GM18499 (cell line): ENCODE results near the gene NUCB1.
"Not testable (repeated sequence)": the region's sequence is repeated elsewhere in the genome, so short reads cannot be mapped to it uniquely, and the experiment has no call there.

Experiments used
- ATAC-seq: cut with Tn5 transposase; IDR thresholded peaks from one replicate; pipeline ENCODE4 v1.9.1; 2021; ENCODE audit warnings: moderate number of reproducible peaks; ENCODE audit not compliant: insufficient read depth, unreplicated experiment

NUCB1 gene

DNA sequence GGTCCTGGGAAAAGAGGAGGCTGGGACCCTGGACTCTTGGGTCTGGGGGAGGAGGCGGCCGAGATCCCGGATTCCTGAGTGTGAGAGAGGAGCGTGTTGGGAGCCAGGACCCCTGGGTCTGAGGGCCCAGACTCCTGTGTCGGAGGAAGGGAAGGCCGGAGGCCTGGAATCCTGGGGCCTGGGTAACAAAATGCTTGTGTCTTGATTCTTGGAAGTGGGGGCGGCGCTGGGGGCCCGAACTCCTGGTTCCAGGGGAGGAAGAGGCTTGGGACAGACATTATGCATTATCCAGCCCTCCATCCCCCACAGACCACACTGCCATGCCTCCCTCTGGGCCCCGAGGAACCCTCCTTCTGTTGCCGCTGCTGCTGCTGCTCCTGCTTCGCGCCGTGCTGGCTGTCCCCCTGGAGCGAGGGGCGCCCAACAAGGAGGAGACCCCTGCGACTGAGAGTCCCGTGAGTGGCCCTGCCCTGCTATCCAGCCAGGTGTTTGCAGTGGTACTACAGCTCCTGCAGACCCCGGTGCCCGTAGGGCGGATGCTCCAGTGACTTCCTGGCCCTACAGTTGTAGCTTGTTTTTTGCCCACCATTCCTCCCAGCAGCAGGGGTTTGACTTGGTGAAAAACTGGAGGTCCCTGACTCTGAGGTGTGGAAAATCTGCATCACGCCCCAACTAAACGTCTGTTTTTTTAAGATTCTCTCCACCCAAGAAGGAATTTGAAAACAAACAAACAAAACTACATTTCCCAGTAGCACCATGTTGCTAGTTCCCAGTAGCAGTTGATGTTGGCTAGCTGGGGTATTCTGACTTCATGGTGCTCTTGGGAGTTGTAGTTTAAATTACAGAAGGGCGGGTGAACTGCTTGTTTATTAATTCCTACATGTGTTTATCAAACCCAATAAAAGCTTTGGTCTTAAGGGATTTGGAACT lies 630 bp downstream of the NUCB1 start:
- no peak for ATAC-seq

GRCh38 chr19:48902291-48902690 lies 2.2 kb downstream of the NUCB1 start:
- not testable (repeated sequence) for ATAC-seq

- not testable (repeated sequence) for ATAC-seq
Observed at GRCh38 chr19:48903788-48904187, 3.7 kb downstream of the NUCB1 start.

GRCh38 chr19:48905664-48906063 lies 5.6 kb downstream of the NUCB1 start:
- no peak for ATAC-seq

DNA sequence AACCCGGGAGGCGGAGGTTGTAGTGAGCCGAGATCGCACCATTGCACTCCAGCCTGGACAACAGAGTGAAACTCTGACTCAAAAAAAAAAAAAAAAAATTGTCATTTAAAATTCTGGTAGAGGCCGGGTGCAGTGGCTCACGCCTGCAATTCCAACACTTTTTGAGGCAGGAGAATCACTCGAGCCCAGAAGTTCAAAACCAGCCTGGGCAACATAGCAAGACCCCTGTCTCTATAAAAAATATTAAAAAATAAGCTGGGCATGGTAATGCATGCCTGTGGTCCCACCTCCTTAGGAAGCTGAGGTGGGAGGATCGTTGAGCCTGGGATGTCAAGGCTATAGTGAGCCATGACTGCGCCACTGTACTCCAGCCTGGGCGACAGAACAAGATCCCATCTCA lies 6.2 kb downstream of the NUCB1 start:
- no peak for ATAC-seq

DNA sequence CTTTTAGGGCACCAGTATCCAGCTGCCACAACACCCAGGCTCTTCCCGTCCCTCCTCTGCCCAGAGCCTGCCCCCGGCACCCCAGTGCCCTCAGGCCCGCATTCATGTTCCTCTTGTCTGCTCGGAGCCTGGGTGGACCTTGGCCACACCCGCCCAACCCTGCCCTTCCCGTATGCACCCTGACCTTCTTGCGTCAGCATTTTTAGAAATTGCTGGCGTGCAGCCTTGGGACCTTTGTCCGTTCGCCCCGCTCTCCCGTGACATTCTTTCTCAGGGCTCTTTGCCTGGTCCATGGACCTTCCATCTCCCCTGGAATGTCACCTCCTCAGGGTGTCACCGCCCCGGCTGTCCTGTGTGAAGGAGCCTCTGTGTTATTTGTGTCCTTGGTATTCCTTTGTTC lies 7.6 kb downstream of the NUCB1 start:
- ATAC-seq, result no peak

- not testable (repeated sequence) for ATAC-seq
Observed at GRCh38 chr19:48909424-48910077, 9.4 kb downstream of the NUCB1 start.

DNA sequence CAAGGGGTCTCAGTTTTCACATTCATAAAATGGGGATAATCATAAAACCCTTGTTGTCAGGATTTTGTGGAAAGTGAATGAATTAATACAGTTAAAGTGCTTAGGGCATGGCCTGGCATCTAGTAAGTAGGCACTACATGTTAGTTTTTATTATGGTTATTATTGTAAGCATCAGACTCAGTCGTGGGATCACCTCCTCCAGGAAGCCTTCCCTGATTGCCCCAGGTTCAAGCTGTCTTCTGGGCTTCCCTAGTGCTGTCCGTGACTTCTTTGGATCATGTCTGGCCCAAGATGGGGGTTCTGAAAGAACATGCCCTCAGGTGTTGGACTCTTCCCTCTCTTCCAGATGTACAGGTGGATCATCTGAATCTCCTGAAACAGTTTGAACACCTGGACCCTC lies 10.7 kb downstream of the NUCB1 start:
- no peak for ATAC-seq

GRCh38 chr19:48913114-48913889 lies 13.2 kb downstream of the NUCB1 start:
- ATAC-seq, result no peak

GRCh38 chr19:48914181-48914580 lies 14.1 kb downstream of the NUCB1 start:
- no peak for ATAC-seq

- no peak for ATAC-seq
Observed at GRCh38 chr19:48915757-48916156, 15.6 kb downstream of the NUCB1 start.

GRCh38 chr19:48918071-48918470 lies 18.0 kb downstream of the NUCB1 start:
- ATAC-seq, result no peak

DNA sequence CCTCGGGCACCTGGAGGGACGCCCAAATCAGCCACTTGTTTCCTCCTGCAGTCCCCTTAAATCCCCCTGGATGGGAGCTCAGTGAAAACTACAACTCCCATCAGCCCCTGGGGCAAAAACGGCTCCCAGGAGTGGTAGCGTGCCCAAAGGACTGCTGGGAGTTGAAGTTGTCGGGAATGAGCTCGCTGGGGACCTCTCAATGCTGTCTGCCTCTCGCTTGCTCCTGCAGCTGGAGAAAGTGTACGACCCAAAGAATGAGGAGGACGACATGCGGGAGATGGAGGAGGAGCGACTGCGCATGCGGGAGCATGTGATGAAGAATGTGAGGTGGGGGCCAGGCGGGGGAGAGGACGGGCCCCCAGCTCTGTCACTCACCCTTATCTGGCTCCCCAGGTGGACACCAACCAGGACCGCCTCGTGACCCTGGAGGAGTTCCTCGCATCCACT lies 18.7 kb downstream of the NUCB1 start:
- ATAC-seq, result no peak

DNA sequence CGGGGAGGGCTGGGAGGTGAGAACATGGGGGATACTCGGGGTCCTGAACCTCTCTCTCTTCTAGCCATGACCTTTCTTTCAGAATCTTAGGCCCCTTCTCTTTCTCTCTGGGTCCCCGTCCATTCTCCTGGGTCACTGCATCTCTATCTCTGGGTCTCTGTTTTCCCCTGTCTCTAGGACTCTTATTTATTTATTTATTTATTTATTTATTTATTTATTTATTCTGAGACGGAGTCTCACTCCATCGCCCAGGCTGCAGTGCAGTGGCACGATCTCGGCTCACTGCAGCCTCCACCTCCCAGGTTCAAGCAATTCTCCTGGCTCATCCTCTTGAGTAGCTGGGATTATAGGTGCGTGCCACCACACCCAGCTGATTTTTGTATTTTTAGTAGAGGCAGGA lies 19.2 kb downstream of the NUCB1 start:
- not testable (repeated sequence) for ATAC-seq

DNA sequence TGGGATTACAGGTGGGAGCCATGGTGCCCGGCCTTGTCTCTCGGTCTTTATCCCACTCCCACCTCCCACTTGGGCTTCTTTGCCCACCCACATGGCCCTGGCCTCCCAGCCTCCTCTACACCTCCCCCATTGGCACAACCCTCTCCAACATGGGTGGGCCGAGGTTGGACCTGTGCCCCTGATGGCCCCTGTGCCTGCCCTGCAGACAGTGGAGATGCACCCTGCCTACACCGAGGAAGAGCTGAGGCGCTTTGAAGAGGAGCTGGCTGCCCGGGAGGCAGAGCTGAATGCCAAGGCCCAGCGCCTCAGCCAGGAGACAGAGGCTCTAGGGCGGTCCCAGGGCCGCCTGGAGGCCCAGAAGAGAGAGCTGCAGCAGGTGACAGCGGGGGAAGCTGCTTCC lies 20.8 kb downstream of the NUCB1 start:
- no peak for ATAC-seq

DNA sequence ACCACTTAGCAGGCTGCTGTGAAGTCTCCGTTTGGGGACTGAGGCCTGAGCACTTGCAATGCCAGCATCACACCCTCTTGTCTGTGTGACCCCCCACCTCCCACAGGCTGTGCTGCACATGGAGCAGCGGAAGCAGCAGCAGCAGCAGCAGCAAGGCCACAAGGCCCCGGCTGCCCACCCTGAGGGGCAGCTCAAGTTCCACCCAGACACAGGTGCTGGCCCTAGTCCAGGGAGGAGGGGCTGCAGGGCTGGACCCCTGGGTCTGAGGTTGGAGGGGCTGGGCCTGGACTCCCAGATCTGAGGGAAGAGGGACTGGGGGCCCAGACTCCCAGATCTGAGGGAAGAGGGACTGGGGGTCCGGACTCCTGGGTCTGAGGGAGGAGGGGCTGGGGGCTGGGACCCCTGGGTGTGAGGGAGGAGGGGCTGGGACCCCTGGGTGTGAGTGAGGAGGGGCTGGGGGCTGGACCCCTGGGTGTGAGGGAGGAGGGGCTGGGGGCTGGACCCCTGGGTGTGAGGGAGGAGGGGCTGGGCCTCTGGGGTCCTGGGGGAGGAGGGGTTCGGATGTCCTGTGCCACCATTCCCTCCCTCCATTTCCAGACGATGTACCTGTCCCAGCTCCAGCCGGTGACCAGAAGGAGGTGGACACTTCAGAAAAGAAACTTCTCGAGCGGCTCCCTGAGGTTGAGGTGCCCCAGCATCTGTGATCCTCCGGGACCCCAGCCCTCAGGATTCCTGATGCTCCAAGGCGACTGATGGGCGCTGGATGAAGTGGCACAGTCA lies 21.8 kb downstream of the NUCB1 start:
- no peak for ATAC-seq

- no peak for ATAC-seq
Observed at GRCh38 chr19:48922548-48923490, 22.7 kb downstream of the NUCB1 start.

DNA sequence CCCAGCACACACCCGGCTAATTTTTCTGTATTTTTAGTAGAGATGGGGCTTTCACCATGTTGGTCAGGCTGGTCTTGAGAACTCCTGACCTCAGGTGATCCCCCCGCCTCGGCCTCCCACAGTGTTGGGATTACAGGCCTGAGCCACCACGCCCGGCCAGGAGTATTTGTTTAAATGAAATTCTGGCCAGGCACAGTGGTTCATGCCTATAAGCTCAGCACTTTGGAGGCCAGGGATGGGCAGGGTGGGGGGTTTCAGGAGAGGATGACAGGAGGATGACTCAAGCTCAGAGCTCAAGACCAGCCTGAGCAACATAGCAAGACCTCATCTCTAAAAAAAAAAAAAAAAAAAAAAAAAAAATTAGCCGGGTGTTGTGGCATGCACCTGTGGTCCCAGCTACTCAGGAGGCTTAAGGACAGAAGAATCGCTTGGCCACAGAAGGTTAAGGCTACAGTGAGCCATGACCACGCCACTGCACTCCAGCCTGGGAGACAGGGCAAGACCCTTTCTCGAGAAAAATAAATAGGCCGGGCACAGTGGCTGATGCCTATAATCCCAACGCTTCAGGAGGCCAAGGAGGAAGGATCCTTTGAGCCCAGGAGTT lies 25.2 kb downstream of the NUCB1 start:
- ATAC-seq, result no peak

GRCh38 chr19:48925890-48926289 lies 25.8 kb downstream of the NUCB1 start:
- ATAC-seq, result not testable (repeated sequence)
